ENCODE results near the gene SRGAP1.
"Not testable (repeated sequence)": the region's sequence is repeated elsewhere in the genome, so short reads cannot be mapped to it uniquely, and the experiment has no call there.

The SRGAP1 gene

DNA sequence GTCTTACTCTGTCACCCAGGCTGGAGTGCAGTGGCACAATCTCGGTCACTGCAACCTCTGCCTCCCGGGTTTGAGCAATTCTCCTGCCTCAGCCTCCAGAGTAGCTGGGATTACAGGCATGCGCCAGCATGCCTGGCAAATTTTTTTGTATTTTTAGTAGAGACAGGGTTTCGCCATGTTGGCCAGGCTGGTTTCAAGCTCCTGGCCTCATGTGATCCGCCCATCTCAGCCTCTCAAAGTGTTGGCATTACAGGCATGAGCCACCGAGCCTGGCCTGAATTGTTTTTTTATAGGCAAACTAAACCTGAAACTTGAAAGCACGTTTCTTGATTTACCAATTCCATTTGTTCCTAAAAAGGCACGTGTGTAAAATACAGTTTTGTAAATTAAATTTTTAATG is 173.6 kb downstream of the SRGAP1 start:
- DNase-seq = not testable (repeated sequence)

DNA sequence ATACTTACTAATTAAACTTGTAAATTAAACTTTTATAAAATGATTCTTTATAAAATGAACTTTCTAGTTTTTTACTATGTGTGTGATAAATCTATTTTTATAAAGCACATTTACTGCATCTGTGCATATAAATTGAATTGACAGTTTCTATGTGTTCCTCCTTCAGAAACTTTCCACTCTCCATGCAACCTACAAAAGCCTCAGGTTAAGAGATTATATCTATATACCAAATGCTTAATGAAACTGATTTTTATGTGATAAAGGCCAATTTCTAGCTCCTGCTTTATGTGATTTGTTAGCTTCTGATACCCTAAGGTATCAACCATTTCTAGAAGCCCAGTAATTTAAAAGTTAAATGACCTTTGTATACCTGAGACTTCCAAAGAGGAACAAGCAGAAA is 174.0 kb downstream of the SRGAP1 start:
- no peak for DNase-seq

DNA sequence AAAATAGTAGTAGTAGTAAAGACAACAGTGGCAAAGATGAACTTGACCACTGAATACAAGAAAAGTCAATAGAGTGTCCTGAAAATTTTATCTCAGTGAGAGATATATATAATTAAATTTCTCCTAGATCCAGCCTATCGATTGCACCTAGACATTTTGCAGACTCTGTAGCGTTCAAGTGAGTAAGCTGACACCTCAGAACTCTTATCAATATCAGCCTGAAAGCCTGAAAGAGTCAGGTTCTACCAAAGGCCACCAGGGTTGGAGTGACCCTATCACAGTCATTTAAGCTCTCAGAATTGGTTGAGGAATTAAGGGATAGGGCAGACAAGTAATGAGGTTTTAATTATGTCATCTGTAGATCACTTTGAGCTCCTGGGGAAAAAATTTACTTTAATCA is 174.6 kb downstream of the SRGAP1 start:
- DNase-seq = no peak

DNA sequence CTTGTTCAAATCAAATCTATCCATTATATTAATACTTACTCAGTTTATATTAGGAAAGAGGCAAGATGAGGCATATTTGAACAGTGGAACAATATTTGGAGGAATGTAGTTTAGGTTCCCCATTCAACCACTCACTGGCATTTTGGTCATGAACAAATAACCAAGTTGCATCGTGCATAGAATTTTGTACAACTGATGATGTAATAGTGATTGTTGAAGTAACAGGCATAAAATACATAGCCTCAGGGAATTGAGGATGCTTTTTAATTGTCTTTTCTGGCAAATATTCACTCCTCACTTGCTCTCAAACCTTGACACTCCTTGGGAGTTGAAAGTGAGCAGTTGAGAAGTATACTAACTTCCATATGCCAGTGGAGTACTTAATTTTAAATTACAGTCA is 175.2 kb downstream of the SRGAP1 start:
- DNase-seq = no peak

DNA sequence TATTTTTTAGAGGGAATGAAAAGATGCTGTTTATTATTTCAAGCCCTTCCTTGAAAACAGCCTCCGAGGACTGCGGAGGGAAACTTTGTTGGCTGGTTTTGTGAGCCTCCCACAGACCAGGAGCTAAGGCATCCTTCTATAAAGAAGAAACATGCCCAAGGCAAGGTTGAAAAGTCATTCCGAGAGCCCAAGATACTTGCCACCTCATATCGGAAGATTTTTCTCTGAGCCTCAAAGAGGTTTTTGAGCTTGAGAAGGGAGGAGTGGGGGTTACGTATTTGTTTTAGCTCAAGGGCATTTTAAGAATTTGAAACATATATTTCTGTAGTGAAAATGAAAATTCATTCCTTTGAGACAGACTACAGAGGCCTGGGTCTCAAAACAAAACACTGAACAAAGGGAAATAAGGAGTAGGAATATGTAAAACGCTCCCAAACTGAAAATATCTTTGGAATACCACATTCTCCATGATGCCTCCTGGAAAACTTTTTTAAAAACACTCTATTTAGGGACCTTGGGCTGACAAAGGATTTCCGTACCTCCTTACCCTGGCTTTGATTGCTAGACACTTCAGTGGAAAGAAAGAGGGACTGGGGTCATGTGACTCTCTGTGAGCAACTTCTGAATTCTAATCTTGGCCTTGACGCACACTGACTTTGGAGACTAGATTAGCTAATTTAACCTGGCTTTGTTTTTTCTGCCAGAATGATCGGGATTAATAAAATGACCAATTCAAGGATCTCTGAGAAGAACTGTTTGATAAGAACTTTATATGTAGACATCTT is 180.9 kb downstream of the SRGAP1 start:
- DNase-seq = no peak

DNA sequence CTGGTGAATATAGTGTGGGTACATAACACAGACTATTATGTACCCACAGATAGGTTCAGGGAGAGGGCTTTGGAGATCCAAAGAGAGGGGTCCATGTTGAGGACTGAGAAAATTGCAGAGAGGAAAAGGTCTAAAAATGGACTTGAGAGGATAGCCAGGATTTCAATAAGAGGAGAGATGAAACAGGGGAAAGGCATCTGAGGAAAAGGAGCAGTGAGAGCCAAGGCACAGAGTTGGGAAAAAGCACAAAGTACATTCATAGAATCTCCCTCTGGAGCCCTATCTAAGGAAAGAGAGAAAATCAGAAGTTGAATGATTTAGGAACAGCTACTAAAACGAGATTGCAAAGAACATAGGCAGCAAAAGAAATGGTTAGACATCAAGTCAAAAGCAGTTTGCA is 182.8 kb downstream of the SRGAP1 start:
- DNase-seq = no peak

DNA sequence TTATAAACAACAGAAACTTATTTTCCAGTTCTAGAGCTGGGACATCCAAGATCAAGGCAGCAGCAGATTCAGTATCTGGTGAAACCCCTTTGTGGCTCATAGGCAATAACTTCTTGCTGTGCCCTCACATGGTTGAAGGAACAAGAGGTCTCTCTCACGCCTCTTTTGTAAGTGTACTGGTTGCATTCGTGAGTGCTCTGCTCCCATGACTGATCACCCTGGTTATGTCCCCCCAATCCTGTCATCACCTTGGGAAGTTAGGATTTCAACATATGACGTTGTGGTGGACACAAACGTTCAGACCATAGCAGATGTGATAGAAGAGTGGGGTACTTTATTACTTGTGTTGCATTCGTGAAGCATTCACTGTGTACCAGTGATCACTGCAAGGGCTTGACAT is 184.0 kb downstream of the SRGAP1 start:
- no peak for DNase-seq

DNA sequence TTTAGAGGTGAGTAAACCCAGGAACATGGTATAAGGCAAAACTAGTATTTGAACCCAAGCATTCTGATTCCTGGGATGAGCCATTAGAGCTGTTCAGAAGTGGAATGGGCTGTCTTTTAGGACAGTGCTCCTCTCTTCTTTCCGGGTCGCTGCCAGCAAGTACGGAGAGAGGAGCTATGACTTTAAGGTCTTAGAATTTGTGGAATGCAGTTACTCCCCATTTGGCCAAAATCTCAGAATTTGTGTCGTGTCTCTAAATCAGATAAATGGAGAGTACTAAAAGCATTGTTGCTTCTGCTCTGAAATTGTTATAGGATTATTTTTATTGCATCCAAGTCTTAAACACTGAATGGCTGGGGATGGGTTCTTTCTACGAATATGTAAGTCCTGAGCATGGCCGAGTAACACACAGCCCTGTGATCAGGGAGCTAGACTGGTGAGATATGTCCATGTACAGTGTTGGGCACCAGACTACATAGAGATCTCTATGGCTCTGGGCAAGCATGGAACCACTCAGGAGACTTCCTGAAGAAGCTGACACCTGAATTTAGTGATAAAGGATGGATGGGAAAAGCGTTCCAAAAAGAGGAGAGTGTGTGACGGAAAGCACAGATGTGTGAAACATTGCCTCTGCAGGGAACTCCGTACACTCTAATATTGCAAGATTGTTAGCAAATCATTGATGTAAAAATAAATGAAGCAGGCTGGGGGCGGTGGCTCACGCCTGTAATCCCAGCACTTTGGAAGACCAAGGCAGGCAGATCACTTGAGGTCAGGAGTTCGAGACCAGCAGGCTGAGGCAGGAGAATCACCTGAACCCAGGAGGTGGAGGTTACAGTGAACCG is 184.7 kb downstream of the SRGAP1 start:
- no peak for DNase-seq

DNA sequence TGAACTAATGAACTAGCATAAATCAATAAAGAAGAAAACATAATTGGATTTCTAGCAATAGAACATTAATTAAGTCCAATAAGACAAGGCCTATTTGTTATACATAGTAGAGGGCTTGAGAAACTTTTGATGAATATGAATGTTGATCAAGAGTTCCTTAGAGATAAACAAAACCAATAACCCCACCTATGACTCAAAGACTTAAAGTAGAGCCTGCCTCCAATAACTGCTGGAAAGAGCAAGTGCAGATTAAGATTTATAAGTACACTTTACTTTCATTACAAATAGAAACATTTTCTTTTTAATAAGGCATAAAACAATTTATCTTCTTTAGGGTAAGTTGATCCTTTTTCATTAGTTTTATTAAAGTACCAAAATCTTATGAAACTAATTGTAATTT is 185.7 kb downstream of the SRGAP1 start:
- DNase-seq = no peak

DNA sequence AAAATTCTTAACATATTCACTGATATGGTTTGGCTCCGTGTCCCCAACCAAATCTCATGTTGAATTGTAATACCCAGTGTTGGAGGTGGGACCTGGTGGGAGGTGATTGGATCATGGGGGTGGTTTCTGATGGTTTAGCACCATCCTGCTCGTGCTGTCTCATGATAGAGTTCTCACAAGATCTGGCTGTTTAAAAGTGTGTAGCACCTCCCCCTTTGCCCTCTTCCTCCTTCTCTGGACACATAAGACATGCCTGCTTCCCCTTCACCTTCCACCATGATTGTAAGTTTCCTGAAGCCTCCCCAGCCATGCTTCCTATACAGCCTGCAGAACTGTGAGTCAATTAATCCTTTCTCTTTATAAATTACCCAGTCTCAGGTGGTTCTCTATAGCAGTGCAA is 189.6 kb downstream of the SRGAP1 start:
- not testable (repeated sequence) for DNase-seq

DNA sequence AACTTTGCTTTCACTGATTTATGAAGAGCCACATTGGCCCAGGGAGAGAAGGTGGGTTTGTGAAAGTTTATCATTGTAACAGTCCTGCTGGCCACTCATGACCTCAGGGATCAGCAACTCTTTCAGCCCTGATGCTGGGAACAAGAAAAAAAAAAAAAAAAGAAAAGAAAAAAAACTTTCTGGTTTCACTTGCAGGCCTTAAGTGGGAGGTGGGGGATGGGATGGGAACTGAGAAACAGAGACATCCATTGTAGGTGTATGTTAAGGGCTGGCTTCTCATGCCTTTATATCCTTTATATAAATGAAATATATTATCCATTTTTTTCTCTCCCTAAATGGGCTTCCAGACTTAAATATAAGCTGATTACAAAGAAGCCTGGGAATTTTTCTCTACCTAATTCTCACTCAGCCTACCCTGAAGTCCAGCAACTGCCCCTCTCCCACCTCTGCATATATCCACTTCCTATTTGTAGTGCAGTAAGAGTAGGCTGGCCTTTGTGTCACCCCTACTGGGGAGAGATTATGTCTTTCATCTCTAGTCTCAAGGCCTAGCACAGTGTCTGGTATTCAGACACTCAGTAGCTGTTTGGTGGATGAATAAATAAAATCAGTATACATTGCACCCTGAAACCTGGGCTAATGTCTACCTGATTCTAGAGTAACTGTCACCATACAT is 190.5 kb downstream of the SRGAP1 start:
- no peak for DNase-seq

DNA sequence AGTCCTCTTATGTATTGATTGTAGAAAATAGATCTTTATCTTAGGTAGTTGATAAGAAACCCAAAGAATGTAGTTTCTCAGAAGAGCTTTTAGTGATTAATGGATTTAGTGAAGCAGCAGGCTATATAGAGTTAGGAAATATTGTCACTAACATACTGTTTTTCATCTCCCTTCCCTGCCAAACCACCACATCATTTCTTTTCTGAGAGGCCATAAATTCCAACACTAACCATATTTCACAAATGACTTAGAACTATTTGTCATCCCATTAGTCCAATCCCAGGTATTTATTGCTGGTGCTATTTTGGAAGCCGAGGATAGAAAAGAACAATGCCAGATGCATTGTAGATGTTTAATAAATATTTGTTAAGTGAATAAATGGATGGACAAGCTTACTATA is 191.9 kb downstream of the SRGAP1 start:
- no peak for DNase-seq

DNA sequence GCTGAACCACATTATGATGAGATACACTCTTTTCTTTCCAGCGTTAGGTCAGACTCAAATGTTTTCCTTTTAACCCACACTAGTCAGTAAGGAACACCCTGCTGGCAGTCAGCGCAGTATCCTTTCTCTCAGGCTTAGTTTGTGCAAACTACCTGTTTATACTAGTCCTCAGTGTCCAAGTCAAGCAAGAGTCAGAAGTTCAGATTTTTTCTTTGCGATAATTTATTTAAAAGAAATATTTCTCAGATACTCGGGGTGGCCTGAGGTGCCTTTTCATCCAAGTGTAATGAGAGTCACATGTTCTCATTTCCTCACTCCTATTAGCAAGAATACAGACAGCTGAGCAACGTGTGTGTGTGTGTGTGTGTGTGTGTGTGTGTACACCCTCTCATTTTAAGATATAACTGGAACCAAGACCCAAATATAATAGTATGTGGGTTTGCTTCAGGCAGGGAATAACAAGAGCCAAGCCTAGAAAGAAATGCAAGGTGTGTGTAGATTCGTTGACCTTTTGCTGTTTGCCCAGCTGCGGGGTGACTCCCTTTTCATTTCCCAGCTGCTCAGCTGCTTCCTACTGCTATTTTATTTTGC is 194.9 kb downstream of the SRGAP1 start:
- DNase-seq = peak; percentile 97

DNA sequence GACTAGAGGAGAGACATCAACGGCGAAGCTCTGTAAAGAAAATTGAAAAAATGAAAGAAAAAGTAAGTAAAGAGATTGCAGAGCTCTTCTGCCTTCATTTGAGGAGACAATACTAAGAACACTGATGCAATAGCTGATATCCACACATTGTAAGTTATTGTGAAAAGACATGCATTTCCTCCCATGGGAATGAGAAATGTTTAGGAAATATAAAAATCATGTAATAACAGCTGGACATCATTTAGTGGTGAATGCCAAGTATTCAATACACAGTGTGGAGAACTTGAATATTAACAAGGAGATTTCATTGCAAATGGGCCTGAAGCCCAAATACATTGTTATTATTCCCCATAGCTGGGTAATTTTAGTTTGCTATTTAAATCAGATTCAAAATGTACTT is 198.4 kb downstream of the SRGAP1 start:
- no peak for DNase-seq

DNA sequence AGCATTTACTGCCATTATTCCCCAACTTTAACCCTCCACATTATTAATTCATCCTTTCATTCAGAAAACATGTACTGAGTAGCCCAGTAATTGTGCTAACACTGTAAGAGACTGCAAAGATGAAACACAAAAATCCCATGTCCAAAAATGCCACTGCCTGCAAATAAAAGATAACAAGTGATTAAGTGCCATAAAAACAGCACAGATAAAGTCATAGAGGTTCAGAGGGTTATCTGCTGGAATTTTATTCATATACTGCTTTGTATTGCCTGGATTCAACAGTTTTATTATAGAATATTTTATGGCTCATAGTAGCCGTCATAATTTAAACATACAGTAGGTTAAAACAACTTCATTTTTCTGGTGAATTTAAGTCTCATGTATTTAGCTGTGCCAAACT is 199.7 kb downstream of the SRGAP1 start:
- DNase-seq = no peak

DNA sequence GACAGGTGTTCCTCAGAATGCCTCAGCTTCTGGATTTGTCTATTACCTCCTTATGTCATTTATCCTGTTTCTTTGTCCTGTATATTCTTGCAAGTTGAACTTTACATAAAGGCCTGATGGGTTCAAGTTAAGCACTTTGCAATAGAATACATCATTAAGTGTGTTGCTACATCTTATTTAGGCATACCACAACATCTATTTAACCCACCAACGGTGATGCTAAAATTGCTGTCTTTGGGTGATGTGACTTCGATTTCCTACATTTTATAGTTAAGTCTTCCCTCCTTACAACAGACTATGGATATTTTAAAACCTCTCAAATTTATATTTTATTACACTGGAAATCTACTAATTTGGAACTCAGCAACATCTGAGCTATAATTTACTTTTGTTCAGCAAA is 206.6 kb downstream of the SRGAP1 start:
- DNase-seq = no peak

DNA sequence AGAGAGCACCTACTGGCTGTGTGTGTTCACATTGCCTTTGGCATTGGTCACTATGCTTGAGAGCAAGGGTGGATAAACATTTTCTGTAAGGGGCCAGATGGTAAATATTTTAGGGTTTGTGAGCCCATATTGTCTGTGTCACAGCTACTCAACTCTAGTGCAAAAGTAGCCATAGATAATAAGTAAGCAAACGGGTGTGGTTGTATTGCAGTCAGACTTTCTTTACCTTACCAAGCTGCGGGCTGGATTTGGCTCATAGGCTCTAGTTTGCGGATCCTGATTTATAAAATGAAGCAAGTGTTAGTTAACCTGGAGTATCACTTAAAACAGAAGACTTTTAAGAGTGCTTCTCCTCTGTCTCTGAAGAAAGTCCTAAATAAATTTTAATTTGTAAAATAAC is 208.6 kb downstream of the SRGAP1 start:
- DNase-seq = no peak

DNA sequence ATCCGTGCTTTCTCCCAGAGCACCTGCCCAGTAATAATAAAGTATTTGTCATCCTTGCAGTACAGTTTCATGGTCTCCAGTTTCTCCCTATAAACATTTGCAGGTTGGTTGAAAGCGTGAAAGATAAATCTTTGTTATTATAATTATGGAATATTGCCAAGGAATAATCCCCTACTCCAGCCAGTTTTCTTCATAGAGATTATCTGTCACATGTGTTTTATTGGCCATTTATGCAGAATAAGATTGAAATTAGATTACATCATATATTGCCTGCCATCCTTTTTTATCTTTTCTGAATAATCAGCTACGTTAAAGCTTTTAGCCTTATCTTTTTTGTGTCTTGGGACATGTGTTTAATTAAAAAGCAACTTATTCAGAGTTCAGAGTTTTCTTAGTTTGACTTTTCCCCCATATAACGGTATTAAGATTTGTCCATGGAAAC is 209.6 kb downstream of the SRGAP1 start:
- no peak for DNase-seq

DNA sequence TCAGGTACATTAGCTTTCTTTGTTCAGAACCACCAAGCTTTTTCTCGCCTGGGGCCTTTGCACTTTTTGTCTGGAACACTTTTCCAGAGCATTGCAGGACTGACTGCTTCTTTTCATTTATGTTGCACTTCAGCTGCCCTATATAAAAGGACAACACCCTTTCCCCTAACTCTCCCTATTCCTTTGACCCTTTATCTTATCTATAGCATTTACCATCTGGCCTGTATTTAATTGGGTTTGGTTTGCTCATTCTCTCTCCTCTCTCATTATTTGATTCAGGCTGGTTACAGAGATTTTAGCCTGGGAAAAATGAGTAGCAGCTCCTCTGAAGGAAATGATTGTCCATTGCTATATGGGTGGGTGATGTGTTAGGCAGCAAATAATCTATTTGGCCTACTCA is 212.2 kb downstream of the SRGAP1 start:
- DNase-seq = no peak

DNA sequence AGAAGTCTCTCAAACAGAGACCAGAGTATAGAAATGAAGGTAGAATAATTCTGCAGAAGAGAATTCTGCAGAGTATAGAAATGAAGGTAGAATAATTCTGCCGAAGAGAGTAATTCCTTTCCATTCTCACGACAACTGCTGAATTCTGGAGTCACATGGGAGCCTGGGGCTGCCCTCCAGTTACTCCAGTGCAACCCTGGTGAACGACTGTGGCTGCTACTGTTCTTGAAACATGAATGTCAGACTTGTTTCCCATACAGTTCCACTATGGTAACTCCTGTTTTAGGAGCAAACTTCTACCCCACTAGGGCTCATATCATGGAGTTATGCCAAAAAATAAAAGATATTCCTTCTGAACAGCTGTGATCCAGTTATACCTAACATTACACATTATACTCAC is 213.2 kb downstream of the SRGAP1 start:
- DNase-seq = no peak

DNA sequence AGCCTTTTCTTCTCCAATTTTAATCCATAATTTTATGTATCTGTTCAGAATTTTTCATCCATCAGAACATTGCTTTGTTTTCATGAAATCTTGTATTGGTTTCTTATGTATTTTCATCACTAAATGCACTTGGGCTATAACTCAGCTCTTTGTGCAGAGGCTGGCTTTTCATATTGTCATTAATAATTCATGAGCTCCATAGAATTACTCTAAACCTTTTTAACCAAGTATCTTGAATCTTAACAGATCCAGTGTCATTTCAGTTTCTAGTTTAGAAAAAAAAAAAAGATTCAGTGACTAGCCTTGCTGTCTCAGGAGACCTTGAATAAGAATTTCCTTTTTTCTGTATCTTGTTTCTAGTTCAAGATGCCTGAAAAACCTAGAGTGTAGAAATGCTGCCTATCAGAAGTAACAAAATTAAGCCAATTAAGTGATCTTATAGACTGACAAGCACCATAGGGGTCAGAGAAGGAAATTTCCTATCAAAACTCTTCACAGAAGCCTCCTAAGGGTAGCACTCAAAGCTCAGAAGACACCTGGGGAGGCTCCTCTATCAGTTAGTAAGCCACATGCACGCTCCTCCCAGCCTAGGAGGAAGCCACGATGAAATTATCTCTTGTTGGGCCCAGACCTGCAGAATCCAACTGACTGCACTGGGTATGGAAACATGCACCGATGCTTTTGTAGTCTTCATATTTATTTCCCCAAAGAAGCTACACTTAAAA is 214.2 kb downstream of the SRGAP1 start:
- DNase-seq = no peak

DNA sequence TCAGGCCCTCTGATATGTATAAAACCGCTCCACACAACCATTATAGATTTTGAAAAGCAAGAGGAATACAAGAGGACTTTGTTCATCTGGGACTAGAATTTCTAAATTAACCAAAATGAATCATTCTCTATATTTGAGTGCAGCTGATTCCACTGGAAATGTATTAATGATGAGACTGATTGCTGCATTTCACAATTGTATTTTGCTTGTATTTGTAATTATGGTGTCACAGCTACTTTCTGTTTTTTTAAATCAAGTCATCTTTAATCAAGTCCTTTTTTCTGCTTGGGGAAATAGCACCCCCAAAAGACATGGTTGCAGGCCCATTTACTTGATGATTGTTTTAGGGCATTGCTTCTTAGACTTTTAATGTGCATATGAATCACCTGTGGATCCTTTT is 215.2 kb downstream of the SRGAP1 start:
- DNase-seq = no peak

All from NCI-H1417 treated with DMSO at 0.1 percent for 48 hours (cell line).